Epithelial cell of proximal tubule (primary cell): ENCODE results near the gene MYLK2. TPM values are rescaled to one million over a fixed set of nuclear protein-coding genes. Genes with fewer than 3 reads are reported as not detected.

ENCODE experiments used
- DNase-seq: peaks from one replicate; pipeline ENCODE4 v3.0.0-alpha.2; 2011; ENCODE audit warnings: low read depth
- H3K4me3 ChIP-seq: 2 replicates; pipeline ENCODE4 v1.5.1; 2011; ENCODE audit warnings: low read depth, mild to moderate bottlenecking, low read length
- total RNA-seq: library from RNA; depleted of rRNA; stranded (reverse); fragments of >200 nt; gene quantifications from 2 replicates; pipeline ENCODE4 v1.2.3, GENCODE V29; 2015
- TF ChIP-seq, protein P1 (sequence below): conservative IDR thresholded peaks from 2 replicates; pipeline ENCODE4 v1.5.1; 2012; ENCODE audit warnings: low read depth, mild to moderate bottlenecking, low read length

The MYLK2 gene
- total RNA-seq, 1 donor from 2014 or later: not detected

DNA sequence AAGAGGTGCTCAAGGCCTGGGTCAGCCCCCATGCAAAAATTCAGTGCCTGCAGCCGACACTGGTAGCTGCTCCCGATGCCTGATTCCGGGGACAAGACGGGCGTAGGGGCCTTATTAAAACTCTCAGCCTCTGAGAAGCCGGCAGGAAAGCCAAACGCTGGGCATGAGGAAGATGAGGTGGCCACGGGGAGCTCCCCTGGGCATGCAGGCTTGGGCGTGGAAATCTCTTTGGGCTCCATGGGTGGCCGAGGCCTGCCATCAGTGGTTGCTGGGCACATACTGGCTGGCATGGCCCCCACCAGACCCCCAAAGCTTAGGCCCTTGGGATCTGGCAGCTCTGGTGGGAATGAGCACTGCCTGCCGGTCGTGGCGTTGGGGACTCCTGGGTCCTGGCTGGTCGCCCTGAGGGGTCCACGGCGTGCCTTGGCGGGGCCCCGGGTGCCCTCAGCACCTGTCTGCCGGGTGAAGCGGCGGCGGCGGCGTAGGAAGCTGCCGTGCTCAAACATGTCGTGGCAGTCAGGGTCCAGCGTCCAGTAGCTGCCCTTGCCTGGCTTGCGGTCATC, 25.7 kb downstream of the MYLK2 start:
- TF ChIP-seq, protein P1, sequence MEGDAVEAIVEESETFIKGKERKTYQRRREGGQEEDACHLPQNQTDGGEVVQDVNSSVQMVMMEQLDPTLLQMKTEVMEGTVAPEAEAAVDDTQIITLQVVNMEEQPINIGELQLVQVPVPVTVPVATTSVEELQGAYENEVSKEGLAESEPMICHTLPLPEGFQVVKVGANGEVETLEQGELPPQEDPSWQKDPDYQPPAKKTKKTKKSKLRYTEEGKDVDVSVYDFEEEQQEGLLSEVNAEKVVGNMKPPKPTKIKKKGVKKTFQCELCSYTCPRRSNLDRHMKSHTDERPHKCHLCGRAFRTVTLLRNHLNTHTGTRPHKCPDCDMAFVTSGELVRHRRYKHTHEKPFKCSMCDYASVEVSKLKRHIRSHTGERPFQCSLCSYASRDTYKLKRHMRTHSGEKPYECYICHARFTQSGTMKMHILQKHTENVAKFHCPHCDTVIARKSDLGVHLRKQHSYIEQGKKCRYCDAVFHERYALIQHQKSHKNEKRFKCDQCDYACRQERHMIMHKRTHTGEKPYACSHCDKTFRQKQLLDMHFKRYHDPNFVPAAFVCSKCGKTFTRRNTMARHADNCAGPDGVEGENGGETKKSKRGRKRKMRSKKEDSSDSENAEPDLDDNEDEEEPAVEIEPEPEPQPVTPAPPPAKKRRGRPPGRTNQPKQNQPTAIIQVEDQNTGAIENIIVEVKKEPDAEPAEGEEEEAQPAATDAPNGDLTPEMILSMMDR: no peak
- no peak overlapping the region for H3K4me3 ChIP-seq
- DNase-seq: no peak

DNA sequence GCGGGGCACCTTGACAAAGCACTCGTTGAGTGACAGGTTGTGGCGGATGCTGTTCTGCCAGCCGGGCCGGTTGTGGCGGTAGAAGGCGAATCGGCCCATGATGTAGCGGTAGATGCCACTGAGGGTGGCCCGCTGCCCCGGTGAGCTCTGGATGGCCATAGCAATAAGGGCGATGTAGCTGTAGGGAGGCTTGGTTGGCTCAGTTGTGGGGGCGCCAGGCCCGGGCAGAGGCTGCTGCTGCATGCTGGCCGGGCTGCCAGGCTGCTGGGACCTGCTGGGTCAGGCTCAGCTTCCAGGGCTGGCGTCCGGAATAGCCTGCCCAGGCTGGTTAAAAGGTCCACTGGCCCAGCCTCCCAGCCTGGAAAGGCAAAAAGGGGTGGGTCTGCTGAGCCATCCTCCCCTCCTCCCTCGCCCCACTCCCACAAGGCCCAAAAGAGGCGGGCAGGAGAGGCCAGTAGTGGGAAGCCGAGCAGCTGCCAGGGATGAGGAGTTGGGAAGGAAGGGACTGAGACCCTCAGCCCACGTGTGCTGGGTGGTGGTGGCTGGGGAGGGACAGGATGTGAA, 26.2 kb downstream of the MYLK2 start, which contains the start of gene FOXS1:
FOXS1 (minus strand) TSS at position 305 of the 564 bp plus-strand sequence; CDS start at position 243, 62 bp downstream.
- DNase-seq: no peak
- TF ChIP-seq, protein P1: no peak
- H3K4me3 ChIP-seq: no peak within 1 kb of the TSS

DNA sequence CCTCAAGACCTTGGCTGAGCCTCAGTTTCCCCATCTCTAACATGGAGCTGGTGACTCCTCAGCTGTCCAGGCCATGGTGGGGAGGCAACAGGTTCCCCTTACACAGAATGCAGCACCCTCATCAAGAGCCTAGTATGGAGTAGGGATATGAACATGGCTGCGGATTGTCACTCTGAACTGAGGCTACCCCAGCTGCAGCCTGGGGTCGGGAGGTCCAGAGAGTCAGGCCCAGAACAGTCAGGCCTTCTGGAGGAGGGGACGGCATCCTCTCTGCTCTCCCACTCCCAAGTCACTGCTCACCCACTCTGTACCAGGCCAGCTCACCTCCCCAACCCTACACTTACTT, 27.6 kb downstream of the MYLK2 start:
- H3K4me3 ChIP-seq: no peak overlapping the region
- DNase-seq: no peak
- TF ChIP-seq, protein P1: no peak

DNA sequence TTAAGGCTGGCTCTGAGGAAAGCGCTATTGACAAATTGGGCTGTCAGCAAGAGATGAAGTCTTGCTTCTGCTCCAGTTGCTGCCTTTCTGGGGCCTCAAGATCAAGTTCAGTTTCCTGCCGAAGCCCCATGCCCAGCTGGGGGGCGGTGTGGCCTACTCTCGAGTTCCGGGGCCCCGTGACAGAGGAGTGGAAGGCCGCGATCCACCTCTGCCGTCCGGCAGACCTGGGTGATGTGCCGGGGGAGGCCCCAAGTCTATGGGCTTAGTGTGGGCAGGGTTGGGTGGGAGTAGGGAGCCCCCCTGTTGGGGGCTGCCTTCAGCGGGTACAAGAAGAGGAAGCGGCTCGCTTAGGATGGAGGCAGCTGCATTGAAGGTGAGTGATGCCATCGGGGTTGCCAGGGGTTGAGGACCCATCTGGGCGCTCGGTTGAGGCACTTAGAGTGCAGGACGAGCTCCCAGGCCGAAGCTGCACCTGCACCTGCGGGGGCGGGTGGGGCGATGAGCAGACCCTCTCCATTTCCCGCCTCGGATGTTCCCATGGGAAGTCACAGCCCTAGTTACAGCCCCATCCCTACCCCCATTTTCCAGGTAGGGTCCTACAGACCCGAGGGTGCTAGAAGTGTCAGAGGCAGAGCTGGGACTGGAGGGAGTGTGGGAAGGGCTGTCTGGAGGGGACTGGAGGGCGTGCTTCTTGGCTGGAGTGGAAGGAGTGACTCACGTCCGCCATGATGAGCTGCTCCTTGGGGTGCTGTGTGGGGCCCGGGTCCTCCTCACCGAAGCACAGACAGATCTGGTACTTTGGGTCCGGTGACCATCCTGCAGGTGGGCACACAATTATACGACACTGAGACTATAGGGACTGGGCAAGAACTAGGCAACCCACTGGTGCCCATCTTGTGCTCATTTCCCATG, 29.2 kb downstream of the MYLK2 start:
- TF ChIP-seq, protein P1: no peak
- no peak for DNase-seq

DNA sequence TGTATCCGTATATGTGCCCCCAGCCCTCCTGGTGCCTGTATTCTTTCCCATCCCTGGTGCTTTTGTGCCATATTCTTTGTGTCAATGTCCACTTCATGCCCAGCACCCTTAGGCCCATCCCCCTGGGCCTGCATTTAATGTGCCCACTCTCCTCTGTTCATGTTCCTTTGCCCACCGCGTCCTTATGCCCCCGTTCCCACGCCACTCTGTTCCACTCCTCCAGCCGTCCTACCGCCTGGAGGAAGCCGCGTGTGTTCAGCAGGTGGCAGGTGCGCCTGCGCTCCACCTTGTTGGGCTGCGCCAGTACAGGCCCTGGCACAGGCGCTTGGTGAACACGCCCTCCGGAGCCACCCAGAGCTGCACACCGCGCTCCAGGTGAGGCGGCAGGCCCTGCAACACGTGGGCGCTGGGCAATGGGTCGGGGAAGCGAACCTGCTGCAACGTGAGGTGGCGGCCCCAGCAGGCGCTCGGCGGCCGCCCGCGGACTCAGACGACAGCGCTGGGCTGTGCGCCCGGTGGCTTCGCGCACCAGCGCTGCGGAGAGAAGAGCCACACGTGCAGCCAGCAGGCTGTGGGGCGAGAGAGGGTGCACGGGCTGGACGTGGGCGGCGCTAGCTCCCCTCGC, 30.3 kb downstream of the MYLK2 start:
- no peak overlapping the region for H3K4me3 ChIP-seq
- TF ChIP-seq, protein P1: no peak
- DNase-seq: no peak

More for the DNA sequence above, 29.2 kb downstream of the MYLK2 start:
- H3K4me3 ChIP-seq: no peak overlapping the region

DNA sequence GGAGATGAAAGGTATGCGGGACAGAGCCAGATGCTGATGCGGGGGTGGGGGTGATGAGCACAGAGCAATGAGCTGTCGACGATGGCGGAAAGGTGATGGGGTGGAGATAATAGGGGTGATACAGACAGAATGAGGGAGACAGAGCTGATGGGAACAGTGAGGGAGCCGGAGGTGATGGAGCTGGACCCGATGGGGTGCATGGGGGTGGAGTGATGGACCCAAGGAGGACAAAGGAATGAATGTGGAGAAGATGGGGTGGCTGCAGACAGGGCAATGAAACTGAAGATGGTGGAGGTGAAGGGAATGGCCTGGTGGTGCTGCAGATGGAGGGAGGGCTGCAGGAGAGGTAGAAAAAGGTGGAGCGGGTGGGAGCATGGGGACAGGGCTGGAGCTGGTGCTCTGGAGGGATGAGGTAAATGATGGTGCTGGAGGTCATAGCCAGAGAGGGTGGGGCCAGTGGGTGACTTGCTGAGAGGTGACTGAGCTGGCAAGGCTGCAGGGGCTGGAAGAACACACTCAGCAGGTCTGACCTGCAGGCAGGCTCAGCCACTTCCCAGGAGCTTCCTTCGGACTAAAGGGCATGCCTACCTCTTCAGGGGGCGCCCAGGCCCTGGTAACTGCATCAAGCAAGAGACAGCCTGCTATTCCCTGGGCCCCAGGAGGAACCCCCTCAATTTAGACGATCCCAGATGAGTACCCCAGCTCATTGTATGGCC, 32.2 kb downstream of the MYLK2 start:
- no peak overlapping the region for H3K4me3 ChIP-seq
- TF ChIP-seq, protein P1: no peak
- DNase-seq: no peak
